Brain microvascular endothelial cell (primary cell): Measurements from ENCODE around the gene NME5.

ENCODE experiments used
- DNase-seq: peaks from one replicate; pipeline ENCODE4 v3.0.0-alpha.2; 2020
- H3K27ac ChIP-seq: fragments of 250-450 bp; sonication (Bioruptor Pico); 2 replicates; pipeline ENCODE4 v1.5.1; 2020; ENCODE audit warnings: mild to moderate bottlenecking, moderate library complexity
- H3K27me3 ChIP-seq: fragments of 250-450 bp; sonication (Bioruptor Pico); replicated peaks from 2 replicates; pipeline ENCODE4 v1.5.1; 2020; ENCODE audit warnings: mild to moderate bottlenecking
- H3K36me3 ChIP-seq: fragments of 250-450 bp; sonication (Bioruptor Pico); replicated peaks from 2 replicates; pipeline ENCODE4 v1.5.1; 2020; ENCODE audit warnings: mild to moderate bottlenecking
- H3K4me3 ChIP-seq: 2 replicates; pipeline ENCODE4 v1.5.1; 2011; ENCODE audit warnings: low read depth, mild to moderate bottlenecking, control low read depth, low read length, moderate library complexity
- in situ Hi-C: cut with HindIII; loops from 2 replicates; pipeline ENCODE4 v1.10.0; 2017; ENCODE audit warnings: low sequenced_read_pairs, low pct_ligation_motif_present
- TF ChIP-seq, protein P1 (sequence below): IDR thresholded peaks from 2 replicates; pipeline ENCODE4 v1.5.1; 2011; ENCODE audit warnings: low read depth, mild to moderate bottlenecking, moderate library complexity, low read length, control low read depth, inconsistent platforms; ENCODE audit errors: missing control alignments

Gene NME5

DNA sequence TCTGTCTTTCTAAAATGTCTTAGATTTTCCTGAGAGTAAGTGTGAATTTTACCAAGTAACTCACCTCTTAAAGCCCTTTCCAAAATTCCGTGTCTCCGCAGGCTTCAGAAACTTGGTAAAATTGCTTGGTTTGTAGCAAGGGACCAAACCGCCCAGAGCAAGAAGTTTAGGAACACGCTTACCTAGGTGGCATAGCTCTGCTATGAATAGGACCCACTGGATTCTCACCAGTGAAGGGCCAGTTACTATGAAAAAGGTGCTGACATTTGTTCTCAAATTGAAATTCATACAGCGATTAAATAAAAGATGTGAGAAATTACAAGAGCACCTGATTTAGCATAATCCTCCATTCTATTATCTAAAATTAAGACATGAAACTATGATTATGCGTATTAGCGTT, 6.7 kb downstream of the NME5 start:
- no peak for DNase-seq
- peak overlapping the region; percentile 40 for H3K4me3 ChIP-seq
- TF ChIP-seq, protein P1, sequence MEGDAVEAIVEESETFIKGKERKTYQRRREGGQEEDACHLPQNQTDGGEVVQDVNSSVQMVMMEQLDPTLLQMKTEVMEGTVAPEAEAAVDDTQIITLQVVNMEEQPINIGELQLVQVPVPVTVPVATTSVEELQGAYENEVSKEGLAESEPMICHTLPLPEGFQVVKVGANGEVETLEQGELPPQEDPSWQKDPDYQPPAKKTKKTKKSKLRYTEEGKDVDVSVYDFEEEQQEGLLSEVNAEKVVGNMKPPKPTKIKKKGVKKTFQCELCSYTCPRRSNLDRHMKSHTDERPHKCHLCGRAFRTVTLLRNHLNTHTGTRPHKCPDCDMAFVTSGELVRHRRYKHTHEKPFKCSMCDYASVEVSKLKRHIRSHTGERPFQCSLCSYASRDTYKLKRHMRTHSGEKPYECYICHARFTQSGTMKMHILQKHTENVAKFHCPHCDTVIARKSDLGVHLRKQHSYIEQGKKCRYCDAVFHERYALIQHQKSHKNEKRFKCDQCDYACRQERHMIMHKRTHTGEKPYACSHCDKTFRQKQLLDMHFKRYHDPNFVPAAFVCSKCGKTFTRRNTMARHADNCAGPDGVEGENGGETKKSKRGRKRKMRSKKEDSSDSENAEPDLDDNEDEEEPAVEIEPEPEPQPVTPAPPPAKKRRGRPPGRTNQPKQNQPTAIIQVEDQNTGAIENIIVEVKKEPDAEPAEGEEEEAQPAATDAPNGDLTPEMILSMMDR, result no peak
- no peaks in the 10 kb centered on the region for H3K27me3 ChIP-seq
- in situ Hi-C loops, result no loop called here
- no peaks in the 10 kb centered on the region for H3K36me3 ChIP-seq
- no peak overlapping the region for H3K27ac ChIP-seq

DNA sequence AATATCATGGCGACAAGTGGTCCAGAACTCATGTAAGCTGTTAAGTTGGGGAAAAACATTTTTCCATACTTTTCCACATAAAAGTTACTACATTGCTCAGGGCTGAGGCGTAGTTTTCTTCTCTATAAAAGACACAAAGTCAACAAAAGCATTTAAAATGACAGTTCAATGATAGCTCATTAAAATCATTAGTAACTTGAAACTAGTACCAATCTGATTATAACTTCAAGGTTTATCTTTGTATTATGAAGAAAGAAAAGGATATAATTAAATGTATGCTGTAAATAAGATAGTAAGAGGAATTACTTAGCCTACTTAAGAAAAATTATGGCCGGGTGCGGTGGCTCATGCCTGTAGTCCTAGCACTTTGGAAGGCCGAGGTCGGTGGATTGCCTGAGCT, 9.9 kb downstream of the NME5 start:
- DNase-seq, result no peak
- in situ Hi-C loops, result no loop called here
- H3K36me3 ChIP-seq, result no peaks in the 10 kb centered on the region
- TF ChIP-seq, protein P1, result no peak
- no peaks in the 10 kb centered on the region for H3K27me3 ChIP-seq
- no peak overlapping the region for H3K27ac ChIP-seq
- H3K4me3 ChIP-seq, result no peak overlapping the region

DNA sequence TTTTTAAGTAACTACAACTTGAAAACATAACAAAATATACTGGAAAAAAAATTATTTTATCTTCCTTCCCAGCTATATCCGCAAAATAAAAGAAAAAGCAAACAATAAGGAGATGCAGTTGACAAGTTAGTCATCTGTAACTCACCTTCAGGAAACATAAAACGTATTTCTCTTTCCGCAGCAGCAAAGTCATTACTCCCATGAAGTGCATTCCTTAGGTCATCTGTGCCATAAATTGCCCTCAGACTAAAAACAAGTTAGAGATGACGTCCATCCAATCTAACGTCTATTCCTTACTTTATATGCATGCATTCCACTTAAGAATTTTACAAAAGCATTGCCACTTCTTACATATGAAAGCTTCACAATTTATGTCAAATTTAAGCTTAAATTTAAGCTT, 10.9 kb downstream of the NME5 start:
- H3K36me3 ChIP-seq, result no peaks in the 10 kb centered on the region
- H3K4me3 ChIP-seq, result no peak overlapping the region
- no peak for DNase-seq
- H3K27me3 ChIP-seq, result no peaks in the 10 kb centered on the region
- in situ Hi-C loops, result no loop called here
- TF ChIP-seq, protein P1, result no peak
- H3K27ac ChIP-seq, result no peak overlapping the region

DNA sequence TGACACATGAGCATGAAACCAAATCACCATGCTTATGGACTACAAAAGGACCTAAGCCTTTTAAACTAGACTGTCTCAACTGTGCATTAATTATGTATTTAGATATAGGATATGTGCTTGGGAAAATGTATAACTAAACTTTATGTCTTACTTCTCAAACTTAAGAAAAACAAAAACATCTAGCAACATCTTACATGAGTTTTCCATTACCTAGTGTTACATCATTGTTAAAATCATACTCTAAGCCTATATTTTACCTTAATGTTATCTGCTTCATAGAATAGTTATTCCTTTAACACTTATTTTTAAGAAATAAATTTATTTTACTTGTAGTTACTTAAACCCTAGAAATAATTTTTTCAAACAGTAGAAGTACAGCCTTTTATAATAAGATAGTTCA, 24.0 kb downstream of the NME5 start:
- no peak overlapping the region for H3K4me3 ChIP-seq
- TF ChIP-seq, protein P1, result no peak
- no peak for DNase-seq
- no peaks in the 10 kb centered on the region for H3K27me3 ChIP-seq
- H3K36me3 ChIP-seq, result no peaks in the 10 kb centered on the region
- in situ Hi-C loops, result no loop called here
- no peak overlapping the region for H3K27ac ChIP-seq

DNA sequence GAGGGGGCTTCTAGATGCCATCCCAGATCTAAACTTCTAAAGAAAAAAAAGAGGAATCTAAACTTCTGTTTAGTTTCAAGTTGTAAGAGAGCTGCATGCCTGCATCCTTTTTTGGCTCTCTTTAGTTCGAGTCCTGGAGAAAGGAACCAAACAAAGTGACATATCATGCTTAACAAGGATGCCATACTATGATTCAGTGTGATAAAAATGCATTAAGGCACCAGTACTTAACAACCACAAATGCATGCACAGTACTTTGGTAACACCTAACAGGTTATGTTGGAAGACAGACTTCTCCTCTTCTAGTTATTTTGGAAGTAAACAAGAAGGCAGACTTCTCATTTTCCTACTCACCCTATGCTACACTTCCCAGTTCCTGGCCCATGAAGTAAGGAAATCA, 27.3 kb downstream of the NME5 start:
- Histone ChIP-seq H3K27ac (no peak overlapping the region), H3K4me3 (no peak overlapping the region), H3K36me3 (no peaks in the 10 kb centered on the region), H3K27me3 (no peaks in the 10 kb centered on the region)
- TF ChIP-seq, protein P1, result no peak
- in situ Hi-C loops, result no loop called here
- no peak for DNase-seq

DNA sequence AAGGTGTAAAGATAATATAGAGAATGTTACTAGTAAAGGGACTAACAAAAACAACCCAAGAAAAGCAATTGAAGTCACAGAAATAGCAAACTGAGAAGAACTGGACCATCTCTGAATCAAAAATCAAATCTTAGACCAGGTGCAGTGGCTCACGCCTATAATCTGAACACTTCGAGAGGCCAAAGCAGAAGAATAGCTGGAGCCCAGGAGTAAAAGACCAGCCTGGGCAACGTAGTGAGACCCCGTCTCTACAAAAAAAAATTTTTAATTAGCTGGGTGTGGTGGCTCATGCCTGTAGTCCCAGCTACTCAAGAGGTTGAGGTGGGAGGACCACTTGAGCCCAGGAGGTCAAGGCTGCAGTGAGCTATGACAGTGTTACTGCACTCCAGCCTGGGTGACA, 28.0 kb downstream of the NME5 start:
- Histone ChIP-seq H3K4me3 (no peak overlapping the region), H3K36me3 (no peaks in the 10 kb centered on the region), H3K27me3 (no peaks in the 10 kb centered on the region), H3K27ac (no peak overlapping the region)
- TF ChIP-seq, protein P1, result no peak
- no peak for DNase-seq
- in situ Hi-C loops, result no loop called here
